GM12878 (cell line): ENCODE results near the gene TMEM72. TPM values are rescaled to one million over a fixed set of nuclear protein-coding genes. Genes with fewer than 3 reads are reported as not detected.

Experiments
- ATAC-seq: fragments of 200-7000 bp; cut with Tn5 transposase; 3 replicates; pipeline ENCODE4 v1.9.1; 2020; ENCODE audit warnings: mild to moderate bottlenecking, moderate library complexity
- BruUV-seq: library from RNA; stranded (reverse); fragments of 400-500 nt; replicated peaks from 2 replicates; lab custom pipeline; 2021; lab: Mats Ljungman, UMichigan
- CTCF ChIA-PET: fragments of 300-600 bp; sonication (Branson Sonifier 250); formaldehyde crosslinking; extraction: SDS; loops from one replicate; lab custom pipeline; 2021; ENCODE audit warnings: inconsistent platforms; lab: Yijun Ruan, JAX
- POLR2A ChIA-PET: fragments of 350-600 bp; formaldehyde crosslinking; extraction: SDS; loops from one replicate; lab custom pipeline; 2021; ENCODE audit warnings: inconsistent platforms; lab: Charles Lee
- RAD21 ChIA-PET: fragments of 300-600 bp; sonication (Branson Sonifier 250); formaldehyde crosslinking; loops from one replicate; lab custom pipeline; 2023; ENCODE audit warnings: antibody characterized with exemption; ENCODE audit not compliant: unreplicated experiment; lab: Charles Lee
- SMC1A ChIA-PET: fragments of 300-600 bp; sonication (Branson Sonifier 250); formaldehyde crosslinking; loops from one replicate; lab custom pipeline; 2023; ENCODE audit not compliant: unreplicated experiment, uncharacterized antibody; lab: Charles Lee
- DNase-seq: peaks from one replicate; pipeline ENCODE4 v3.0.0-alpha.2; 2011; ENCODE audit warnings: low read depth, low spot score
- FAIRE-seq: peaks from 3 replicates; lab custom pipeline; 2011; peaks lifted over from hg19 to GRCh38; lab: Jason Lieb, UNC
- H2AFZ ChIP-seq: 2 replicates; pipeline ENCODE4 v1.6.0; 2011; ENCODE audit warnings: low read depth, low read length, control low read depth; ENCODE audit not compliant: control insufficient read depth
- H3K27ac ChIP-seq: 2 replicates; pipeline ENCODE4 v1.5.1; 2011; ENCODE audit warnings: control low read depth; ENCODE audit not compliant: control insufficient read depth, insufficient read depth
- H3K27me3 ChIP-seq, 2 experiments: replicated peaks in 1 of 2; 2 replicates each; pipeline versions ENCODE4 v1.6.0 to v1.6.1; 2011; ENCODE audit warnings: low read length in 1 of 2; ENCODE audit not compliant: control insufficient read depth in 2 of 2, insufficient read depth in 2 of 2
- H3K36me3 ChIP-seq, 2 experiments: 2 replicates each; pipeline ENCODE4 v1.5.1; 2011; ENCODE audit warnings: low read length in 1 of 2; ENCODE audit not compliant: control insufficient read depth in 2 of 2, insufficient read depth in 2 of 2
- H3K4me1 ChIP-seq: 2 replicates; pipeline ENCODE4 v1.6.1; 2011; ENCODE audit warnings: mild to moderate bottlenecking, low read length, moderate library complexity, mixed read lengths; ENCODE audit not compliant: control insufficient read depth, insufficient read depth
- H3K4me2 ChIP-seq: 2 replicates; pipeline ENCODE4 v1.6.0; 2011; ENCODE audit warnings: control low read depth; ENCODE audit not compliant: control insufficient read depth, insufficient read depth
- H3K4me3 ChIP-seq: fragments of 200-600 bp; sonication (generic); 2 replicates; pipeline ENCODE4 v1.5.1; 2016
- H3K79me2 ChIP-seq: 2 replicates; pipeline ENCODE4 v1.6.0; 2011; ENCODE audit warnings: low read length; ENCODE audit not compliant: control insufficient read depth, insufficient read depth
- H3K9ac ChIP-seq: 2 replicates; pipeline ENCODE4 v1.8.0; 2011; ENCODE audit warnings: low read length, control low read depth, mixed read lengths; ENCODE audit not compliant: control insufficient read depth, insufficient read depth
- H3K9me3 ChIP-seq: replicated peaks from 3 replicates; pipeline ENCODE4 v1.5.1; 2011; ENCODE audit warnings: mild to moderate bottlenecking, low read length; ENCODE audit not compliant: control insufficient read depth, insufficient read depth
- H4K20me1 ChIP-seq: 2 replicates; pipeline ENCODE4 v1.6.0; 2011; ENCODE audit not compliant: control insufficient read depth, insufficient read depth
- GABPA ChIP-seq: IDR thresholded peaks from 2 replicates; pipeline ENCODE4 v1.6.1; 2014; ENCODE audit warnings: antibody characterized with exemption, low read depth, mild to moderate bottlenecking, inconsistent platforms
- HDAC2 ChIP-seq: fragments of 200-600 bp; sonication (generic); IDR thresholded peaks from 2 replicates; pipeline ENCODE4 v1.6.1; 2017
- KDM1A ChIP-seq: fragments of 200-600 bp; sonication (generic); IDR thresholded peaks from 2 replicates; pipeline ENCODE4 v1.6.1; 2016; ENCODE audit warnings: borderline replicate concordance
- MEF2A ChIP-seq: IDR thresholded peaks from 2 replicates; pipeline ENCODE4 v1.6.1; 2011; ENCODE audit warnings: low read depth, mild to moderate bottlenecking, low read length, moderate library complexity; ENCODE audit not compliant: insufficient read depth
- RAD51 ChIP-seq: fragments of 450-650 bp; IDR thresholded peaks from 2 replicates; pipeline ENCODE4 v1.6.1; 2016; ENCODE audit warnings: moderate library complexity, mild to moderate bottlenecking, inconsistent platforms
- SMAD5 ChIP-seq: IDR thresholded peaks from 2 replicates; pipeline ENCODE4 v1.6.1; 2016; ENCODE audit warnings: antibody characterized with exemption, low read depth
- SMC3 ChIP-seq: IDR thresholded peaks from 2 replicates; pipeline ENCODE4 v1.6.1; 2011; ENCODE audit warnings: low read length, improper control_type of control experiment, borderline replicate concordance
- SREBF2 ChIP-seq: IDR thresholded peaks from 2 replicates; pipeline ENCODE4 v1.6.1; 2012; ENCODE audit warnings: mild to moderate bottlenecking, low read length
- SRF ChIP-seq, 2 experiments: IDR thresholded peaks; 2 replicates each; pipeline ENCODE4 v1.6.1; 2011; ENCODE audit warnings: low read depth in 2 of 2, low read length in 2 of 2, mild to moderate bottlenecking in 1 of 2, moderate library complexity in 1 of 2
- TBL1XR1 ChIP-seq: IDR thresholded peaks from 2 replicates; pipeline ENCODE4 v1.6.1; 2012; ENCODE audit warnings: low read depth, low read length, improper control_type of control experiment
- WGBS: methylation state at CpG from one replicate; pipeline ENCODE4 v1.1.6; 2016; ENCODE audit warnings: low lambda C conversion rate; ENCODE audit not compliant: insufficient replicate concordance, insufficient coverage; ENCODE audit errors: missing lambda C conversion rate; 5-methylcytosine and 5-hydroxymethylcytosine counted together
- in situ Hi-C: fragments of 300-500 bp; cut with MboI; formaldehyde crosslinking; loops from 9 replicates; pipeline ENCODE4 v1.14.3; 2018; ENCODE audit warnings: mixed read lengths
- intact Hi-C: fragments of 100-400 bp; cut with micrococcal nuclease; formaldehyde crosslinking; loops from one replicate; pipeline ENCODE4 v1.14.2; 2022; ENCODE audit not compliant: unreplicated experiment
- polyA plus RNA-seq, 11 experiments: library from polyadenylated mRNA; depleted of rRNA in 4 of 11; unstranded in 6 of 11; stranded (reverse) in 5 of 11; fragments of >200 nt; fragmentation: Nextera tagmentation in 4 of 11; fragmentation: Illumina TruSeq in 1 of 11; extraction: Ambion mirVana in 4 of 11; extraction: Trizol in 1 of 11; gene quantifications; 1 replicate in 1 of 11; 2 replicates in 10 of 11; pipeline versions ENCODE4 v1.2.1 to v1.2.3, GENCODE V29; 2011 to 2016; ENCODE audit warnings: inconsistent platforms in 2 of 11, missing spikeins in 2 of 11, low read depth in 1 of 11
- total RNA-seq, 4 experiments: library from RNA; depleted of rRNA in 3 of 4; stranded (reverse); fragments of >200 nt in 3 of 4; fragmentation: Illumina TruSeq in 1 of 4; extraction: Trizol in 1 of 4; gene quantifications; 2 replicates each; pipeline versions ENCODE4 v1.2.1 to v1.2.3, GENCODE V29; 2013 to 2021
- TF ChIP-seq, protein P1 (sequence below): fragments of 450-650 bp; IDR thresholded peaks from 2 replicates; pipeline ENCODE4 v1.6.1; 2017; ENCODE audit warnings: antibody characterized with exemption, mild to moderate bottlenecking, moderate library complexity

Gene TMEM72
- total and polyA plus RNA-seq, 10 of the 15 experiments (the other 5 are each of a cell fraction or from before 2014, with no cell fraction given) = 0.12 TPM; not detected in 9

GRCh38 chr10:44917848-44918247, 6.7 kb downstream of the TMEM72 start:
- ChIA-PET CTCF (no interaction called here), SMC1A (interaction anchor here (1.0 kb wide), 1 partner anchor 11 kb away, joined by 3 read pairs; no protein-coding TSS in a partner anchor), RAD21 (no interaction called here), POLR2A (no interaction called here)
- WGBS = 0% methylated on average over 3 of the region's 3 CpGs
- in situ Hi-C loops (no loop called here), intact Hi-C loops (no loop called here)
- Histone ChIP-seq H3K4me2 (no peak overlapping the region), H3K27me3 (peaks cover 0 to 1% of the 10 kb centered on the region in 2 experiments; a peak in 2 of 4 replicates), H4K20me1 (no peaks in the 10 kb centered on the region), H3K36me3 (no peaks in the 10 kb centered on the region), H3K27ac (no peak overlapping the region), H3K79me2 (no peaks in the 10 kb centered on the region), H3K9me3 (no peaks in the 10 kb centered on the region; the same call in 2 of the 3 replicates), H2AFZ (no peak overlapping the region), H3K9ac (no peak overlapping the region), H3K4me1 (peaks cover 5% of the 10 kb centered on the region; the same call in 1 of the 2 replicates), H3K4me3 (no peak overlapping the region)
- no peak for DNase-seq
- BruUV-seq = no TSS peak
- FAIRE-seq = no peak
- no peak for ATAC-seq
- TF ChIP-seq, protein P1, sequence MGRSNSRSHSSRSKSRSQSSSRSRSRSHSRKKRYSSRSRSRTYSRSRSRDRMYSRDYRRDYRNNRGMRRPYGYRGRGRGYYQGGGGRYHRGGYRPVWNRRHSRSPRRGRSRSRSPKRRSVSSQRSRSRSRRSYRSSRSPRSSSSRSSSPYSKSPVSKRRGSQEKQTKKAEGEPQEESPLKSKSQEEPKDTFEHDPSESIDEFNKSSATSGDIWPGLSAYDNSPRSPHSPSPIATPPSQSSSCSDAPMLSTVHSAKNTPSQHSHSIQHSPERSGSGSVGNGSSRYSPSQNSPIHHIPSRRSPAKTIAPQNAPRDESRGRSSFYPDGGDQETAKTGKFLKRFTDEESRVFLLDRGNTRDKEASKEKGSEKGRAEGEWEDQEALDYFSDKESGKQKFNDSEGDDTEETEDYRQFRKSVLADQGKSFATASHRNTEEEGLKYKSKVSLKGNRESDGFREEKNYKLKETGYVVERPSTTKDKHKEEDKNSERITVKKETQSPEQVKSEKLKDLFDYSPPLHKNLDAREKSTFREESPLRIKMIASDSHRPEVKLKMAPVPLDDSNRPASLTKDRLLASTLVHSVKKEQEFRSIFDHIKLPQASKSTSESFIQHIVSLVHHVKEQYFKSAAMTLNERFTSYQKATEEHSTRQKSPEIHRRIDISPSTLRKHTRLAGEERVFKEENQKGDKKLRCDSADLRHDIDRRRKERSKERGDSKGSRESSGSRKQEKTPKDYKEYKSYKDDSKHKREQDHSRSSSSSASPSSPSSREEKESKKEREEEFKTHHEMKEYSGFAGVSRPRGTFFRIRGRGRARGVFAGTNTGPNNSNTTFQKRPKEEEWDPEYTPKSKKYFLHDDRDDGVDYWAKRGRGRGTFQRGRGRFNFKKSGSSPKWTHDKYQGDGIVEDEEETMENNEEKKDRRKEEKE = no peak
- TF ChIP-seq SRF (IDR thresholded peaks at IDR 0.05; ENCODE audit: low read depth in 2 of 2, low read length in 2 of 2) (no peak), TBL1XR1 (no peak), HDAC2 (no peak), RAD51 (no peak), SMAD5 (no peak), GABPA (no peak), MEF2A (no peak), SMC3 (no peak), SREBF2 (no peak), KDM1A (no peak)
